ENCODE measurements around the gene TOP1.

TOP1 gene

GRCh38 chr20:41163821-41164220 lies 135.2 kb downstream of the TOP1 start:
- H2AFZ ChIP-seq (ENCODE audit: low read depth, low read length) = no peak overlapping the region
- no peaks in the 10 kb centered on the region for H3K27me3 ChIP-seq (ENCODE audit: insufficient read depth, low read length, poor library complexity)
- ATAC-seq (ENCODE audit: insufficient read depth, low read depth) (no peak), DNase-seq (no peak)
- peaks cover 93% of the 10 kb centered on the region for H4K20me1 ChIP-seq (ENCODE audit: insufficient read depth, low read length)
- H3K36me3 ChIP-seq (ENCODE audit: insufficient read depth, low read length) = peaks cover 100% of the 10 kb centered on the region
- H3K9me3 ChIP-seq (ENCODE audit: insufficient read depth, low read length, severe bottlenecking) = no peaks in the 10 kb centered on the region
- H3K4me3 ChIP-seq (ENCODE audit: low read depth in 1 of 2, low read length in 2 of 2) = no peak overlapping the region
- no peak overlapping the region for H3K27ac ChIP-seq (ENCODE audit: low read length)
- peaks cover 26% of the 10 kb centered on the region for H3K79me2 ChIP-seq (ENCODE audit: insufficient read depth, low read length)
- H3K4me2 ChIP-seq (ENCODE audit: insufficient read depth, low read length) = no peak overlapping the region
- H3K9ac ChIP-seq (ENCODE audit: low read depth, low read length) = no peak overlapping the region
- TF ChIP-seq CTCF (IDR thresholded peaks at IDR 0.05; ENCODE audit: borderline replicate concordance, extremely low read depth, low read length, poor library complexity, severe bottlenecking) = no peak
- no peaks in the 10 kb centered on the region for H3K4me1 ChIP-seq (ENCODE audit: insufficient read depth, low read length)

DNA sequence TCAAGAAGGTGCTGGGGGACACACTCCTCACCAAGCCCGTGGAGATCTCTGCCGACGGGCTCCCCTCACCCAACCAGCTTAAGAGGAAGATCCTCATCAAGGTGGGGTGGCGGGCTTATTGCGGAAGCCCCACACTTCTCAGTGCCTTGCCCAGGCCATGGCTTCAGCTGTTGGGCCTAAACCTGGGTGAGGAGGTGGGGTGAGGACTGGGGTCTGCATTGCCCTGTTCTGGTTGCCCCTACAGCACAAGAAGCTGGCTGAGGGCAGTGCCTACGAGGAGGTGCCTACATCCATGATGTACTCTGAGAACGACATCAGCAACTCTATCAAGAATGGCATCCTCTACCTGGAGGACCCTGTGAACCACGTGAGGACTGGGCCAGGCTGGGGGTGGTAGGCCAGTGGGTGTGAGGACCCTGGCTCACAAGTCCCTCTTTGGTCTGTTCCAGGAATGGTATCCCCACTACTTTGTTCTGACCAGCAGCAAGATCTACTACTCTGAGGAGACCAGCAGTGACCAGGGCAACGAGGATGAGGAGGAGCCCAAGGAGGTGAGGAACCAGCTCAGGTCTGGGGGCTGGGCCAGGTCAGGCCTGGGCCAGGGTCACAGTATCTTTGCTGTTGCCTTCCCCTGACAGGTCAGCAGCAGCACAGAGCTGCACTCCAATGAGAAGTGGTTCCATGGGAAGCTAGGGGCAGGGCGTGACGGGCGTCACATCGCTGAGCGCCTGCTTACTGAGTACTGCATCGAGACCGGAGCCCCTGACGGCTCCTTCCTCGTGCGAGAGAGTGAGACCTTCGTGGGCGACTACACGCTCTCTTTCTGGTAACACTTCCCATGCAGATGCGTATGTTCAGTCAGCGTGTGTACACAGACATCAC lies 136.6 kb downstream of the TOP1 start:
- Histone ChIP-seq H4K20me1 (ENCODE audit: insufficient read depth, low read length) (peaks cover 93% of the 10 kb centered on the region), H2AFZ (ENCODE audit: low read depth, low read length) (no peak overlapping the region), H3K27me3 (ENCODE audit: insufficient read depth, low read length, poor library complexity) (no peaks in the 10 kb centered on the region), H3K9ac (ENCODE audit: low read depth, low read length) (no peak overlapping the region), H3K79me2 (ENCODE audit: insufficient read depth, low read length) (peaks cover 12% of the 10 kb centered on the region), H3K4me1 (ENCODE audit: insufficient read depth, low read length) (no peaks in the 10 kb centered on the region), H3K36me3 (ENCODE audit: insufficient read depth, low read length) (peaks cover 100% of the 10 kb centered on the region), H3K9me3 (ENCODE audit: insufficient read depth, low read length, severe bottlenecking) (no peaks in the 10 kb centered on the region), H3K4me2 (ENCODE audit: insufficient read depth, low read length) (no peak overlapping the region), H3K4me3 (ENCODE audit: low read depth in 1 of 2, low read length in 2 of 2) (no peak overlapping the region), H3K27ac (ENCODE audit: low read length) (no peak overlapping the region)
- no peak for TF ChIP-seq EZH2 (IDR thresholded peaks at IDR 0.05; ENCODE audit: borderline replicate concordance, low read depth, low read length, severe bottlenecking)
- TF ChIP-seq CTCF (IDR thresholded peaks at IDR 0.05; ENCODE audit: borderline replicate concordance, extremely low read depth, low read length, poor library complexity, severe bottlenecking) = no peak
- ATAC-seq (ENCODE audit: insufficient read depth, low read depth) (no peak), DNase-seq (no peak)

DNA sequence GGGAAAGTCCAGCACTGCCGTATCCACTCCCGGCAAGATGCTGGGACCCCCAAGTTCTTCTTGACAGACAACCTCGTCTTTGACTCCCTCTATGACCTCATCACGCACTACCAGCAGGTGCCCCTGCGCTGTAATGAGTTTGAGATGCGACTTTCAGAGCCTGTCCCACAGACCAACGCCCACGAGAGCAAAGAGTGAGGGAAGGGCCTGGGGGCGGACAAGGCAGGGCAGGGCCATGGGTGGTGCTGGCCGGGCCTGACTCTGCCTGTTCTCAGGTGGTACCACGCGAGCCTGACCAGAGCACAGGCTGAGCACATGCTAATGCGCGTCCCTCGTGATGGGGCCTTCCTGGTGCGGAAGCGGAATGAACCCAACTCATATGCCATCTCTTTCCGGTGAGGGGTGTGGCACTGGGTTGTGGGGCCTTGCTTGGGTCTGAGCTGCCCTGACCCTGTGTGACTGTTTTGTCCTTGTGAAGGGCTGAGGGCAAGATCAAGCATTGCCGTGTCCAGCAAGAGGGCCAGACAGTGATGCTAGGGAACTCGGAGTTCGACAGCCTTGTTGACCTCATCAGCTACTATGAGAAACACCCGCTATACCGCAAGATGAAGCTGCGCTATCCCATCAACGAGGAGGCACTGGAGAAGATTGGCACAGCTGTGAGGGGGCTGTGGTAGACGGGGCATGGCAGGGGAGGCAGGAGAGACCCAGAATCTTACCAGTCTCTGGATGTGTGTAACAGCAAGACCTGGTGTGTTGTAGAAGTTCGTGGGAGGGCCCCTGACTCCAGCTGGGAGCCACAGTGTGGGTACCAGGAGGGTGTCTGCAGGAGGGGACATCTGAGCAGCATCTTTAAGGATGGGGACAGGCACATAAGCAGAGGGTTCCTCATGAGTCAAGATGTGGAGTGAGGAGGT lies 137.8 kb downstream of the TOP1 start:
- no peak for DNase-seq
- no peaks in the 10 kb centered on the region for H3K27me3 ChIP-seq (ENCODE audit: insufficient read depth, low read length, poor library complexity)
- no peak for ATAC-seq (ENCODE audit: insufficient read depth, low read depth)
- no peak overlapping the region for H3K4me3 ChIP-seq (ENCODE audit: low read depth in 1 of 2, low read length in 2 of 2)
- H3K4me2 ChIP-seq (ENCODE audit: insufficient read depth, low read length) = no peak overlapping the region
- TF ChIP-seq EZH2 (IDR thresholded peaks at IDR 0.05; ENCODE audit: borderline replicate concordance, low read depth, low read length, severe bottlenecking) = no peak
- no peak for TF ChIP-seq CTCF (IDR thresholded peaks at IDR 0.05; ENCODE audit: borderline replicate concordance, extremely low read depth, low read length, poor library complexity, severe bottlenecking)
- no peak overlapping the region for H3K9ac ChIP-seq (ENCODE audit: low read depth, low read length)
- no peaks in the 10 kb centered on the region for H3K4me1 ChIP-seq (ENCODE audit: insufficient read depth, low read length)
- no peaks in the 10 kb centered on the region for H3K9me3 ChIP-seq (ENCODE audit: insufficient read depth, low read length, severe bottlenecking)
- H2AFZ ChIP-seq (ENCODE audit: low read depth, low read length) = no peak overlapping the region
- H4K20me1 ChIP-seq (ENCODE audit: insufficient read depth, low read length) = peaks cover 88% of the 10 kb centered on the region
- no peaks in the 10 kb centered on the region; the same call in 1 of the 2 replicates for H3K79me2 ChIP-seq (ENCODE audit: insufficient read depth, low read length)
- H3K27ac ChIP-seq (ENCODE audit: low read length) = no peak overlapping the region
- H3K36me3 ChIP-seq (ENCODE audit: insufficient read depth, low read length) = peaks cover 99% of the 10 kb centered on the region
